HG02973 (cell line): ENCODE measurements around the gene HLA-C.
"Not testable (repeated sequence)": the region's sequence is repeated elsewhere in the genome, so short reads cannot be mapped to it uniquely, and the experiment has no call there.

ENCODE experiments used
- ATAC-seq: cut with Tn5 transposase; IDR thresholded peaks from one replicate; pipeline ENCODE4 v1.9.1; 2021; ENCODE audit warnings: moderate library complexity; ENCODE audit not compliant: unreplicated experiment

HLA-C gene

DNA sequence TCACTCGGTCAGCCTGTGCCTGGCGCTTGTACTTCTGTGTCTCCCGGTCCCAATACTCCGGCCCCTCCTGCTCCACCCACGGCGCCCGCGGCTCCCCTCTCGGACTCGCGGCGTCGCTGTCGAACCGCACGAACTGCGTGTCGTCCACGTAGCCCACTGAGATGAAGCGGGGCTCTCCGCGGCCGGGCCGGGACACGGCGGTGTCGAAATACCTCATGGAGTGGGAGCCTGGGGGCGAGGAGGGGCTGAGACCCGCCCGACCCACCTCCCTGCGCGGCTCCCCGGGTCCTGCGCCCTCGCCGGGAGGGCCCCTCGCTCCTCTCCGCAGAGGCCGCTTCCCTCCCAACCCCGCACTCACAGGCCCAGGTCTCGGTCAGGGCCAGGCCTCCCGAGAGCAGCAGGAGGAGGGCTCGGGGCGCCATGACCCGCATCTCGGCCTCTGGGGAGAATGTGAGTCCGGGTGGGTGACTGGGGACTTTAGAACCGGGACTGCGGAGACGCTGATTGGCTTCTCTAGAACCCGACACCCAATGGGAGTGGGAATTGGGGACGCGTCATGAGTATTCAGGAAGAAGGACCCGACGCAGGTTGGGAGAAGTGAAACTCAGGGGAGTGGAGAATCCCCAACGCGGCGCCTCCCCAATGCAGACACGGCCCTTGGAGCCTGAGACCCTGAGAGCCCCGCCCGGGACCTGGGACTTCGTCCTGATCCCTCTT is at the start of gene HLA-C:
HLA-C (minus strand) TSS at position 452 of the 717 bp plus-strand sequence; CDS start at position 431, 21 bp downstream.
- peak; percentile 71 for ATAC-seq

DNA sequence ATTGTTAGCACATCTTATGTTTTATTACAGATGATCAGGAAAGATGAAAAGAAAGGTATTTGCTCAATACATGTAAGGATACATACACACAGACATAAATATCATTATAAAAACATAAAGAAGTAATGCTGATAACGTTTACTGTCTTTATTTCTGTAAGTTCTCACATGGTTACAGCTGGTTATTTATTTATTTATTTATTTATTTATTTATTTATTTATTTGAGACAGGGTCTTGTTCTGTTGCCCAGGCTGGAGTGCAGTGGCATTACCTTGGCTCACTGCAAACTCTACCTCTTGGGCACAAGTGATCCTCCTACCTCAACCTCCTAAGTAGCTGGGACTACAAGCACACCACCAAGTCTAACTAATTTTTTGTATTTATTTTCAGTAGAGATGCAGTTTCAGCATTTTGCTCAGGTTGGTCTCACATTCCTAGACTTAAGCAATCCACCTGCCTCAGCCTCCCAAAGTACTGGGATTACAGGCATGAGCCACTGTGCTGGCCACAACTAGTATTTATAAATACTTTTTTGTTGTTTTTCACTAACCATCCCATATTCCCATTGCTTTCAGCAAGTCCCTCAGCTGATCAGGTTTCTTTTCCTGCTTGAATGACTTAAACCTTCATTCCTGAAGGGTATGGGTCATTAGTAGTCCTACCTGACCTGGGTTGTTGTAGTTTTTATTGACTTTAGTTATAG is 49.3 kb upstream of the HLA-C start:
- ATAC-seq, result no peak

DNA sequence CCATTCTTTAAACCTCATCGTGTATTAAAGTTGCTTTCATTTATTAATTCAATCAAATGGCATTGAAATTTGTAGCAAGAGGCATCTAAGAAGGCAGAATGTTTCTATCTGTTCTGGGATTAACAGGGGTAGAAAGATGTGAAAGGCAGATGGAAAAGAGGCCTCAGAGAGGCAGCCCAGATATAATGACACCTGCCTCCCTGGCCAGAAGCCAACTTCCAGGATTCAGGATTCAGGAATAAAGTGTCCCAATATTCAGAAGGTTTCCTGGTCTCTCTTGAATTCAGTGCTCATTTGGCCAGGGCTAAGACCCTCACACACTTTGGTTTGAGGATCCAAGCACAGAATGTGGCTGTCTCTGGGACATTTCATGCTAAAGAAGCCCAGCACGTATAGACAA is 45.1 kb upstream of the HLA-C start:
- no peak for ATAC-seq

DNA sequence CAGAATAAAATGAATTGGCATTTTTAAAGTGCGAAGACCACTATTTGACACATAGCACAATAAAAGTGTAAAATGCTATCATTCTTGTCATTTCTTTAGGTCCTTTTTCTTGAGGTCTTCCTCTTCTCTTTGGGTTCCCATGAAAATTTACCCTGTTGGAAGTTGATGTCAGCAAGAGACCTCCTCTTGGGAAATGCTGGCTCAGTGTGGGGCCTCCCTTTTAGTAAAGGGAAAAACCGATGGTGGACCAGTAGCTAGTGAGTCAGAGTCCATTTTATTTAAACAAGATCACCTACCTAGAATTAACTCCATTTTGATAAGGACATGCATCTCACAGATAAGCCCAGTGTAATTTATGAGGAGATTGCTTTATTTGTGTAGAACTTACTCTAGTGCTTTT is 37.7 kb upstream of the HLA-C start:
- ATAC-seq, result no peak

DNA sequence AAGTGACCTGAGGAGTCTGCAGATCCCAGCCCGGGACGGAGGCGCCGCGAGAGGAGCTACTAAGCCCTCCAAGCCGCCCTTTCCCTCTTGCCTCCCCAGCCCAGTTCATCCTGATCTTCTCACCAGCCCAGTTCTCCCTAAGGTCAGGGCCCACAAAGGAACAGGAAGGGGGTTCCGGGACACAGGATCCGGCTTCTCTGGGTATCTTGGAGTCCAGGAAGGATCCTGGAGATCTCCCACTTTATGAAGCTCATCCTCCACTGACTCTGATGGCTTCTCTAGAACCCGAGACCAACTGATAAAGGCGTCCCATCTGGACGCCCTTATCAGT is 36.9 kb upstream of the HLA-C start:
- no peak for ATAC-seq

DNA sequence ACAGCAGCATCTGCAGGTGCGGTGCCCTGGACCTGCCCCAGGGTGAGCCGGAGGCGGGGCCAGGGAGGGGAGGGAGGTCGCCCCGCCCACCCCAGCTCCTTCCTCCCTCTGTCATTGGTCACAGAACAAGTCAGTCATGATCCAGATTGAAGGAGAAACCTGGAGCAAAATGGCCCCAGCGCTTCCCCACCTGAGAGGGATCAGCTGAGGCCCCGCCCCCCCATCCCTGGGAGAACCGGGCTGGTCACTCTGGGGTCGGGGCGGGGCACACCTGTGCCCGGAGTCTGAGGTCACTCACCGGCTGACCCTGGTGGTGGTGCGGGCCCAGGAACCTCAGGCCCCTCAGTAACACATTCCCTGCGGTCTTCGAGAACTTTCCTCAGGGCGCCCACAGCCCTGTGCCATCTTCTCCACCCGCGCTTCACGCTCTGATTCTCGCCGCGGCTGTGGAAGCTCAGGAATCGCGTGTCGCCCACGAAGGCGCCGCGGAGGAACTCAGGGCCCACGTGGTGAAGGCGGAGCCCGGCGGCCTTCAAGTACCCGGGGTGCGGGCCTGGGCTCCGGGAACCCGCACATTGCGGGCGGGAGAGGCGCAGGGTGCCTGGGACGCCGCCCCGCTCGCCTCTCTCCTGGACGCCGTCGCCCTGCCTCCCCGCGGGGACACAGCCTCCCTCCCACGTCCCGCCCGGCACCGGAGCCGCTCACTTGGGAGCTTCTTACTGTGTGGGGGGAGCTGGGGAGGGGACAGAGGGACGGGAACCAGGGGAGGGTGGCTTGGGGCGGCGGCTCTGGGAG is 36.4 kb upstream of the HLA-C start:
- no peak for ATAC-seq

DNA sequence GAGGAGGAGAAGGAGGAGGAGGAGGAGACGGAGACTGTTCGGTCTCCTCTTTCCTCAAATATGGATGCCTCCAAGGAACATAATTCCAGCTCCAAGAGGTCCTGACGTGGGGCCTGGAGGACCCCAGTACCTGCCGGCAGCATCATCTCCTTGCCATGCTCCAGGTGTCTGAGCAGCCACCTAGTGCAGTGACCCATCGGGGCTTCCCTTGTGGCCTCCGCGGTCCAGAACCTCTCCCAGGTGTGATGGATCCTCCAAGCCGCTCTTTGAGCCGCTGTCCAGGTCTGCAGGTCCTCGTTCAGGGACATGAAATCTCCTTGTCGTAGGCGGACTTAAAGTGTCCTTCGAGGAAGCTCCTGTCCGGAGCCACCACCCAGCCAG is 35.8 kb upstream of the HLA-C start:
- ATAC-seq, result no peak

DNA sequence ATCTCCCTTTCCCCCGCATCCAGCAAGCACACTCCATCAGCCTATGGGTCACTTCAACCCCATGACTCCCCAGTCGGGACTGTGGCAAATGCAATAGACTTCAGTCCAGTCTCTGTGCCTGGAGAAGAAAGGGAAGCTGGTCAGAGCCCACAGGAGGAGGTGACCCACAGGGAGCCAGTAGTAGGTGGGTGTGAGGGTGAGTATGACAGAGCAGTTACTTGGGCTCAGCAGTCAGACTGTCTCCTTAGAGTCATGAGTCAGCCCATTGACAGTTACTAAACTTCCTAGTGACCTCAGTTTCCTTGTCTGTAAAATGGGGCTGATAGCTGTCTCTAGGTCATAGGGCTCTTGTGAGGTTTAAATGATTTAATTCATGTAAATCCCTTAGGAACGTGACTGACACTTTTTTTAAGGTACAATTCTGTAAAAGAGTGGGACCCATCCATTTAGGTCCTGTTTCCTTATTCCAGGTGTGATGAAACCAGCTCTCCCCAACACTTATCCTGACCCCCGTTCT is 33.9 kb upstream of the HLA-C start:
- ATAC-seq, result no peak

DNA sequence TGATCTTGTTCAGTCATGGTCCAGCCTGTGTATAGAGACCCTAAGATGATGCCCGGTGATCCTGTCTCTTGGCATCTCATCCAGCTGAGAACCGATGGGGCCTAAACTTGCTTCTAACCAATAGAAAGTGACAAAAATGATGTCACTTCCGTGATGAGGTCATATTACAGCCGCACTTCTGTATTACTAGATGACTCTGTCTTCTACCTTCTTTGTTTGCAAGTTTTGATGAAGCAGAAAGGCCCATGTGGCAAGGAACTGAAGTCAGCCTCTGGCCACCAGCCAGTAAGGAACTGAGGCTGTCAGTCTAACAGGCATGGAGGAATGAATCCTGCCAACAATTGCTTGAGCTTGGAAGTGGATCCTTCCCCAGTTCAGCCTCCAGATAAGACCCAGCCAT is 32.8 kb upstream of the HLA-C start:
- ATAC-seq, result no peak

DNA sequence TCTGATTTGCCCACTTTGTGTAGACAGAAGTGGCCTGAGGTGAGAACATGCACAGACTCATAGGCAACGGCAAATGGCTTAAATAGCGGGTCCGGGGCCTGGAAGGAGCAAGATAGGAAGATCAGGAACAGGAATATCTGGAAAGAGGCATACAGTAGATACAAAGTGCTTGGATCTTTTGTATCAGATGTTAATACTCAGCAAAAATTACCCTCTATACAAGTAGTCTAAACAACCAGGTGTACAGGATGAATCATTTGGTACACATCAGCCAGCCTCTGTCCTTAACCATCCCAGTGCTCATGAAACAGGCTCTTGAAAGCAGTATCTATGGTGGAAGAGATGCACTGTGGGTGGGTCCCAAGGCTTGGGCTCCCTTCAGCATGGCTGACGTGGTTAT is 28.9 kb upstream of the HLA-C start:
- no peak for ATAC-seq

DNA sequence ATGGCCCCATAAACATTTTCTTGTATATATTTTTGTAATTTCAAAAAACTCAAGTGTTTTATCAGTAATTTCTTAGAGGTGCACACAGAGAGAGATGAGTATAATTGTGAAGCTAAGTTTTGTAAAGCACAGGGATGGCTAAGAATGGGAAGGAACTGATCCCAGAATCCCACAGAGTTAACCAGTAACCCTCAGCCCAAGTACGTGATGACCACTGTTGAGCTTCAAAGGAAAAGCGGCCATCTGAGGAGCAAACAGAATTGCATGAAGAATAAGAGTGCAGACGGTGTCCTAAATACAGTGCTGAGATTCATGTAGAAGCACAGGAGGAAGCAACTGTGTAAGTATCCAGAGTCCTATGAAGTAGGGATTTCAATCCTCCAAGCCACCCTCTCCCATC is 28.1 kb upstream of the HLA-C start:
- ATAC-seq, result no peak

DNA sequence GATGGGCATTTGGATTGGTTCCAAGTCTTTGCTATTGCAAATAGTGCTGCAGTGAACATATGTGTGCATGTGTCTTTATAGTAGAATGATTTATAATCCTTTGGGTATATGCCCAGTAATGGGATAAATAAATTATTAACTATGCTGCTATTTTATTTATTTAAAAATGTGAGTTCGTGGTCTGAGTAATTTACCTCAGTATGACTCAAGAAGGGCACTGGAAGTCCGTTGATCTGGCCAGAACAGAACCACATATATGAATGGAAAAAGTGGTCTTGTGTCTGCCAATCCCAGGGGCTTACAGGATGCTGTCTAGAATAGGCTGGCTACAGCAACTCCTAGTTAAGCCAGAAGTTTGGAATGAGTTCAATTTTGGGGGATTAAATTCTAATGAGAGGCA is 27.6 kb upstream of the HLA-C start:
- ATAC-seq, result no peak

DNA sequence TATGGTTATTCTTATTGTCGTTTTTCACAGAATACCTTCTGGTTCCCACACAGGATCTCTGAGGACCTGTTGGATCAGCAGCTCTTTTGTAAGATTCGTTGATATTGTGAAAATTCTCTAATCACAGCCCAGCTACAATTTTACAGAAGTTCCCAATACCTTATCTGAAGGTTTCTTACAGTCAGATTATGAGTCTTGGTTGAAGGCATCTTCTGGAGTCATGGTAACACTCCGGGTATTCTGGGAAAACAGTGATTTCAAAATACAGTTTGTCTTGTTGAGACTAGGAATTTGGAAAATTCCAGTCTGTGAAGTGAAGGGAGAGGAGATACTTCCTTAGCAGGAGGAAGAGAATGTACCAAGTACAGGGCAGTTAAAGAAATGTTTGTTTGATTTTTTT is 22.2 kb upstream of the HLA-C start:
- ATAC-seq, result no peak

DNA sequence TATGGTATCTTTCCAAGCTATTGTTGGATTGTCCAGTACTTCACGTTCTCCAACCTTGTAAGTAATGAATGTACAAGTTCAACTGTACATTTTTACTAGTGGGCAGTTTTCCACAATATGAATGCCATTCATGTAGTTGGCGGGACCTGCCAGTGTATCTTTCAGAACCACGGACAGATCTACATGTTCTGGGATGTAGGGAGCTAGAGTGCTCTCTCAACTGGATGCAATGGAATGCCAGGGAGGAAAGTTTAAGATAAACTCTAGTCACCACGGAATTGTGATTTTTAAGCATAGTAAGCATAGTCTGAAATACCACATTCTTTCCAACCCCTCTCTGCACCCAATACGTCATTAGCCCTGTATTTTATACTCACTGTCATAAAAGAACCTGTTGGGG is 21.5 kb upstream of the HLA-C start:
- ATAC-seq, result no peak

DNA sequence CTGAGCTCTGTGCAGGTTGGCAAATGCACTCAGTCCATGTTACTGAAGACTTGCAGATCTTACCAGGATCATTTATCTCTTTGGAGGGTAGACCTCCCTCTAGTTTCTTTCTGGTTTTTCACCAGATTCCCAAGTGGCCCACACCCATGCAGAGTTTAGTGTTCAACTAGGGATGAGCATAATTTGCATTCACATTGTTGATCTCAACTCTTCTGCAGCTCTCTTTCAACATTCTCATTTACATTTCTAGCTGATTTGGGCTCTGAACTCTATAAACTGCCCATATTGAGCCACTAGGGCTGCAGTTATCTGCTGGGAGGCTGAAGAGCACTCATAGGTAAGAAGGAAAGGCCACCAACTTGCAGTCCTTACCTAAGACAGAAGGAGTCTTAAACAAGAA is 17.9 kb upstream of the HLA-C start:
- no peak for ATAC-seq

DNA sequence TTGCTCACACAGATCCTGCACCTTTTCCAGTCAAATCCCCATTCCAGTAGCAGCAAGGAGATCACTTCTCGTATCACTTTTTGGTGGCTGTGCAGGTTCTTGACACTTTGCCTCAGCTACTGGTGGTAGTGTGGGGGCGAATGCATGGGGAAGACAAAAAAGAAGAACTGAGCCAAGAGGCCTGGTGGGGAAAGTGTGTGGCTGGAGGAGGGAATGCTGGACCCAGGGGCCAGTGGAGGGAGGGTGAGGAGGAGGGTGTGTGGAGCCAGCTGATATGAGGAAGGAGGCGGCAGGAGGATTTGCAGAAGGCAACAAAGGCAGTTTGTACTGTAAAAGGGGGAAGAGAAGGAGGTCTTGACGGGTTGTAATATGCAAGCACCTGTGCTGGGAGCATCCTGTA is 15.7 kb upstream of the HLA-C start:
- ATAC-seq, result no peak

DNA sequence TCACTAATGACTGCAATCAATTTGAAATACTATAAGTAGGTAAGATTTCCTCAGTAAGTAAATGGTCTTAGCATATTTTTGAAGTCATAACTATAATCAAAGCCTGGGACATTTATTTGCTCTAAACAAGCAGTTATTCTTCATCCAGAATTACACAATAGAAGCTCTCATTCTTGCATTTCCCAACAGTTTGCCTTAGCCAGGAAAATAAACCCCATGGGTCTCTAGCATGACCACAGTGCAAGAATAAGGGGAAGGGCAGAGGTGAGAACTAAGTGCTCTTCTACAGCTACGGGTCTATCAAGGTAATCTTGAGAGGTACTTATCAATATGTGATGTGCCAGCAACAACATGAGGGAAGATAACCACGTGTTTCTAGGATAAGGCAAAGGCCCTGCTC is 14.1 kb upstream of the HLA-C start:
- ATAC-seq, result no peak

DNA sequence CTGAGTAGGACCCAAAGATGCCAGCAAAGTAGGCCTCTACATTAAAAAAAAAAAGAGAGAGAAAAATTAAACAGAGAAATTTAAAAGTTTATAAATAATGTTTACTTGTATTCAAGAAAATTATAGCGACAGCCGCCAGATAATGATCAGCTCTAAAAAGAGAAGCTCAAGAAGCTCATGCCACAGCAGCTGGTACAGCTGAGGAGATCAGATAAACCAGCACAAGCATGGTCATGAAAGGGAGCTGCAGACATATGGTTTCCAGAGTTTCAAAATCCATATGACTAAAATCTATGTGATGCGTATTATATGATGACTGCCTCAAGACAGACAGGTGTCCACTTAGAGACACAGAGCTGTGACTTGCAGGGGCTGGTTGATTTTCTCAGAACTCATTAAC is 13.6 kb upstream of the HLA-C start:
- ATAC-seq, result no peak

DNA sequence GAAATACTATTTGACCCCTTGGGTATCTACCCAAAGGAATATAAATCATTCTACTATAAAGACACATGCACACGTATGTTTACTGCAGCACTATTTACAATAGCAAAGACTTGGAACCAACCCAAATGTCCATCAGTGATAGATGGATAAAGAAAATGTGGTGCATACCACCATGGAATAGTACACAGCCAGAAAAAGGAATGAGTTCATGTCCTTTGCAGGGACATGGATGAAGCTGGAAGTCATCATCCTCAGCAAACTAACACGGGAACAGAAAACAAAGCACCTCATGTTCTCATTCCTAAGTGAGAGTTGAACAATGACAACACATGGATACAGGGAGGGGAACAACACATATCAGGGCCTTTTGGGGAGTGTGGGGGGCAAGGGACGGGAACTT is 7.8 kb upstream of the HLA-C start:
- ATAC-seq, result not testable (repeated sequence)

DNA sequence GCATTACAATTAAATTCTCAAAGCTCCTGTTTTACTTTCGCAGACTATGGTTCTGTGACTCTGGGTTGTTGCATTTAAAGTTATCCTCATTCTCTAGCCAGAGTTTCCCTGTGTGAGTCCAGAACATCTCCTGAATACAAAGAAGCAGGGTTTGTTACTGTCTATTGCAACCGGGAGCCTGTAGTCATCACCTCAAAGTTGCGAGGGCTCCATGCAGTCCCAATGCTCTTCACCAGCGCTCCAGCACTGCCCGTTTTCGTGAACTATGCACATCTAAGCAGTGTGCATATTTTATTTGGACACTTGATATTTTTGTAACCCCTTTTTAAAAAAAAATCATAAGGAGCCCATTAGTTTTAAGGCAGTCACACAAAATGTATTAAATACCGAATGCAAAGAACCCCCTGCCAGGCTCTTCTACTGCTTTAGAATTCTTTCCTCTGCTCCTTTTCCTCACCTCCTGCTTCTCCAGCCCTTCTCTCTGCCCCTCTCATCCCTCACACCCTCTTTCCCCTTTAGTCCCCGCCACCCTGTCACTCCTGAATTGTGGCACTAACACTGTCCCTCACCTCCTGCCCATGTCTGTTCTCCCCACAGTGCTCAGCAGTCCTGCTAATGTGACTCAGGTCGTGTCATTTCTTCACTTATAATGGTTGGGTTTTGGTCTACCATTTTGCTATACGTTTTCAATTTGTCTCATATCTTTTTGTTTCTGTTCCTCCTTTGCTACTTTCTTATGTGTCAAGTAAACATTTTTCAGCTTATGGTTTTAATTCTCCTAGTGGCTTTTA is 1.1 kb upstream of the HLA-C start:
- ATAC-seq, result no peak

DNA sequence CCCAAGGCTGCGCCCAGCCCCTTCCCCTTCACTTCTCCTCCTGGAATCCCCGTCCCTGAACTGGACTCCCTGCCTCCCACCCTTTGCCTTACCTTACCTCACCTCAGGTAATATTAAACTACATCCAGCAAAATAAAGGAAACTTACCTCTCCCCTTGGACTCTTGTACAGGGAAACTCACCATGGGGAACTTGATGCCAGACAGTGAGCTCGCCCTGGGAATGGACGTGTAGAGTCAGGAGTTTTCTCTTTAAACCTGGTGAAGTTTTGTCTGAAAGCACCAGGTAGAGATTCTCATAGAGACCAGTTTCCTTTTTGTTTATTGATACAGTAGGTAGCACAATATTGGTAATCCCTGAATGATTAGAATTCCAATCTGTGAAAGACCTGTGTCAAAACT is 544 bp upstream of the HLA-C start:
- no peak for ATAC-seq
